ENCODE measurements around the gene NUP133. TPM values are rescaled to one million over a fixed set of nuclear protein-coding genes. Genes with fewer than 3 reads are reported as not detected.

The NUP133 gene
- total and polyA plus RNA-seq, 2 of the 4 experiments (the other 2 are of a cell fraction): 13.4 to 30.5 TPM

- TF ChIP-seq MXI1 (IDR thresholded peaks at IDR 0.05; ENCODE audit: borderline replicate concordance, low read depth, low read length) (no peak), RCOR1 (IDR thresholded peaks at IDR 0.05; ENCODE audit: insufficient replicate concordance, low read length) (no peak), USF2 (IDR thresholded peaks at IDR 0.05; ENCODE audit: low read depth, low read length) (no peak), ELK1 (IDR thresholded peaks at IDR 0.05; ENCODE audit: borderline replicate concordance, low read depth, low read length) (no peak), CTCF (conservative IDR thresholded peaks at IDR 0.05; ENCODE audit: low read depth, low read length) (no peak), MAFK (IDR thresholded peaks at IDR 0.05; ENCODE audit: low read depth, low read length) (no peak), POLR2A (IDR thresholded peaks at IDR 0.05; ENCODE audit: low read depth, low read length) (no peak), MAZ (IDR thresholded peaks at IDR 0.05; ENCODE audit: borderline replicate concordance, low read depth, low read length) (no peak), FOS (IDR thresholded peaks at IDR 0.05; ENCODE audit: low read depth, low read length) (no peak), CEBPB (IDR thresholded peaks at IDR 0.05; ENCODE audit: low read depth, low read length) (no peak), CHD1 (IDR thresholded peaks at IDR 0.05; ENCODE audit: low read depth, low read length) (no peak), SMC3 (IDR thresholded peaks at IDR 0.05; ENCODE audit: low read depth, low read length) (no peak), NFE2L2 (IDR thresholded peaks at IDR 0.05; ENCODE audit: low read depth, low read length) (no peak)
- Histone ChIP-seq H3K27ac (ENCODE audit: insufficient read depth, low read length) (no peak overlapping the region), H3K36me3 (ENCODE audit: control insufficient read depth, insufficient read depth, low read length) (no peaks in the 10 kb centered on the region), H3K56ac (ENCODE audit: extremely low read depth, insufficient read depth, low read length) (no peak overlapping the region), H3K18ac (ENCODE audit: low read depth, low read length) (no peak overlapping the region), H3K4ac (ENCODE audit: low read depth, low read length) (no peak overlapping the region), H3K27me3 (ENCODE audit: control insufficient read depth, insufficient read depth, low read length) (peaks cover 31% of the 10 kb centered on the region), H3K4me1 (ENCODE audit: control insufficient read depth, insufficient read depth, low read length) (peaks cover 7% of the 10 kb centered on the region; the same call in 1 of the 2 replicates), H2AFZ (replicated peaks; ENCODE audit: low read length, poor library complexity) (peak overlapping the region; percentile 56), H3K9me1 (ENCODE audit: insufficient read depth, low read length) (peaks cover 4% of the 10 kb centered on the region; the same call in 1 of the 2 replicates), H2BK120ac (ENCODE audit: low read depth, low read length) (no peak overlapping the region), H2BK20ac (ENCODE audit: low read depth, low read length) (no peak overlapping the region), H3K23ac (ENCODE audit: low read depth, low read length) (no peak overlapping the region), H4K5ac (ENCODE audit: low read depth, low read length) (no peak overlapping the region), H3K4me3 (ENCODE audit: insufficient read depth, low read depth, low read length) (no peak overlapping the region), H4K20me1 (ENCODE audit: insufficient read depth, low read length) (no peaks in the 10 kb centered on the region), H3K79me1 (ENCODE audit: low read depth in 1 of 2, low read length in 2 of 2) (no peaks in the 10 kb centered on the region), H2AK9ac (replicated peaks; ENCODE audit: low read depth, low read length, poor library complexity) (no peak overlapping the region), H2BK15ac (ENCODE audit: low read depth, low read length) (no peak overlapping the region), H2BK5ac (ENCODE audit: low read depth, low read length, poor library complexity, severe bottlenecking) (no peak overlapping the region), H2AK5ac (ENCODE audit: low read depth, low read length) (no peak overlapping the region), H4K8ac (ENCODE audit: low read depth in 2 of 2, low read length in 2 of 2) (no peak overlapping the region), H3K9me3 (ENCODE audit: control insufficient read depth, insufficient read depth, low read length) (no peaks in the 10 kb centered on the region), H4K91ac (ENCODE audit: insufficient read depth, low read depth, low read length) (no peak overlapping the region), H3K9ac (ENCODE audit: low read depth, low read length) (no peak overlapping the region), H3K4me2 (ENCODE audit: low read depth, low read length) (no peak overlapping the region), H3K14ac (replicated peaks; ENCODE audit: low read depth, low read length) (no peak overlapping the region)
- dilution Hi-C loops (cut with HindIII; ENCODE audit: low sequenced_read_pairs, unreplicated experiment): no loop called here
- DNase-seq: no peak
- ChIA-PET POLR2A (ENCODE audit: unreplicated experiment) (no interaction called here), CTCF (interaction anchor here (0.6 to 1.9 kb wide), 2 partner anchors 17 to 755 kb away, joined by 3 to 5 read pairs; no protein-coding TSS in a partner anchor)
- BruUV-seq (replicated peaks): no TSS peak
- WGBS, 2 experiments (ENCODE audit: extremely low coverage in 2 of 2, insufficient read length in 1 of 2): 40% methylated on average over 1 of the region's 9 CpGs; no CpG with 5 or more reads in 1 of the 2 experiments
- ATAC-seq (ENCODE audit: low read depth): no peak
- intact Hi-C loops (cut with micrococcal nuclease): no loop called here
- in situ Hi-C loops (cut with MboI; ENCODE audit: low sequenced_read_pairs): no loop called here
These were observed 97.8 kb downstream of the NUP133 start for GRCh38 chr1:229410370-229410691.
